Measurements from ENCODE around the gene KCNAB1.

DNA sequence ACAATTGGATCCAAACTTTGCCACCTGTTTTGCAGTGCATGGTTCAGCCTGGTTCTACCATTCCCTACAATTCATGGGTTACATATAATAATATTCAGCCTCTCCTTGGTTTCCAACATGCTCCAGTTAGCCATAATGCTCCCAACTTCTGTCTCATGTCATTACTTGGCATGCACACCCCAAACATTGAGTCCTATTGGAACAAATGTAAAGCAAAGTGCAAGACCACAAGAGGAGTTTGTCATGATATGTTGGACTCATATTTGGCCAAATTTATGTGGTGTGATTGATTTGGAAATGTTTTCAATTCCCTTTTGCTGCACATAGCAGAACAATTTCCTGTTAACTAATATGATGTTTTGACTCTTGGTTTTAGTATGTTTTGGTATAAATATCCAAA lies 50.2 kb downstream of the KCNAB1 start:
- TF ChIP-seq CTCF (IDR thresholded peaks at IDR 0.05; ENCODE audit: poor library complexity) = no peak
- no peak for TF ChIP-seq EZH2 (IDR thresholded peaks at IDR 0.05; ENCODE audit: borderline replicate concordance)
- no peak for TF ChIP-seq EZH2phosphoT487 (IDR thresholded peaks at IDR 0.05; ENCODE audit: low read depth, severe bottlenecking, unreplicated experiment)

Data from hepatocyte (in vitro differentiated cells).